SK-N-SH treated with all-trans-retinoic acid at 6 μM for 48 hours (cell line): ENCODE data around the gene MRPL36.

Source experiments
- ATAC-seq: fragments of 200-7000 bp; cut with Tn5 transposase; 3 replicates; pipeline ENCODE4 v1.9.1; 2020; ENCODE audit warnings: mild to moderate bottlenecking, moderate library complexity
- ARNTL ChIP-seq: fragments of 450-650 bp; formaldehyde crosslinking; IDR thresholded peaks from 2 replicates; pipeline ENCODE4 v1.5.0; 2020; ENCODE audit warnings: low read depth, mild to moderate bottlenecking, moderate library complexity, borderline replicate concordance
- BACH2 ChIP-seq: fragments of 250-450 bp; sonication (Bioruptor Pico); IDR thresholded peaks from 2 replicates; pipeline ENCODE4 v1.9.0; 2021; ENCODE audit warnings: mild to moderate bottlenecking, borderline replicate concordance
- CREB5 ChIP-seq: fragments of 250-450 bp; sonication (Bioruptor Pico); IDR thresholded peaks from 2 replicates; pipeline ENCODE4 v1.5.1; 2020; ENCODE audit warnings: low read depth, mild to moderate bottlenecking, moderate library complexity
- CSDC2 ChIP-seq: fragments of 250-450 bp; sonication (Bioruptor Pico); IDR thresholded peaks from 2 replicates; pipeline ENCODE4 v1.5.0; 2020; ENCODE audit warnings: mild to moderate bottlenecking, moderate library complexity
- ESRRG ChIP-seq: fragments of 250-450 bp; sonication (Bioruptor Pico); IDR thresholded peaks from 2 replicates; pipeline ENCODE4 v1.6.1; 2021; ENCODE audit warnings: mild to moderate bottlenecking
- GLIS3 ChIP-seq: fragments of 250-450 bp; sonication (Bioruptor Pico); IDR thresholded peaks from 2 replicates; pipeline ENCODE4 v1.5.0; 2020; ENCODE audit warnings: mild to moderate bottlenecking, moderate library complexity
- ISL1 ChIP-seq: fragments of 250-450 bp; sonication (Bioruptor Pico); IDR thresholded peaks from 2 replicates; pipeline ENCODE4 v2.1.2; 2022; ENCODE audit warnings: mild to moderate bottlenecking, moderate library complexity
- OSR1 ChIP-seq: fragments of 250-450 bp; sonication (Bioruptor Pico); IDR thresholded peaks from 2 replicates; pipeline ENCODE4 v1.8.0; 2022; ENCODE audit warnings: moderate library complexity, mild to moderate bottlenecking, inconsistent platforms
- PATZ1 ChIP-seq: fragments of 250-450 bp; sonication (Bioruptor Pico); IDR thresholded peaks from 2 replicates; pipeline ENCODE4 v1.8.0; 2020; ENCODE audit warnings: mild to moderate bottlenecking, moderate library complexity, borderline replicate concordance
- POU6F1 ChIP-seq: fragments of 250-450 bp; sonication (Bioruptor Pico); IDR thresholded peaks from 2 replicates; pipeline ENCODE4 v1.8.0; 2021; ENCODE audit warnings: low read depth, mild to moderate bottlenecking, moderate library complexity, borderline replicate concordance
- PPARA ChIP-seq: fragments of 250-450 bp; sonication (Bioruptor Pico); IDR thresholded peaks from 2 replicates; pipeline ENCODE4 v1.5.0; 2020; ENCODE audit warnings: mild to moderate bottlenecking, borderline replicate concordance
- RARB ChIP-seq: fragments of 250-450 bp; sonication (Bioruptor Pico); IDR thresholded peaks from 2 replicates; pipeline ENCODE4 v1.8.0; 2021; ENCODE audit warnings: mild to moderate bottlenecking, moderate library complexity
- SNAI2 ChIP-seq: fragments of 250-450 bp; sonication (Bioruptor Pico); IDR thresholded peaks from 2 replicates; pipeline ENCODE4 v1.5.0; 2020; ENCODE audit warnings: mild to moderate bottlenecking, moderate library complexity
- TCF4 ChIP-seq: fragments of 250-450 bp; sonication (Bioruptor Pico); IDR thresholded peaks from 2 replicates; pipeline ENCODE4 v1.8.0; 2021; ENCODE audit warnings: mild to moderate bottlenecking, moderate library complexity, borderline replicate concordance
- TSHZ2 ChIP-seq: fragments of 250-450 bp; sonication (Bioruptor Pico); IDR thresholded peaks from 2 replicates; pipeline ENCODE4 v1.5.0; 2020; ENCODE audit warnings: mild to moderate bottlenecking, moderate library complexity
- ZC3H10 ChIP-seq: fragments of 250-450 bp; sonication (Bioruptor Pico); IDR thresholded peaks from 2 replicates; pipeline ENCODE4 v1.5.1; 2021; ENCODE audit warnings: mild to moderate bottlenecking, moderate library complexity
- ZFP3 ChIP-seq: fragments of 250-450 bp; sonication (Bioruptor Pico); IDR thresholded peaks from 2 replicates; pipeline ENCODE4 v1.5.0; 2020; ENCODE audit warnings: mild to moderate bottlenecking, moderate library complexity
- ZFP30 ChIP-seq: fragments of 450-650 bp; formaldehyde crosslinking; IDR thresholded peaks from 2 replicates; pipeline ENCODE4 v1.5.0; 2022; ENCODE audit warnings: mild to moderate bottlenecking, moderate library complexity
- ZNF565 ChIP-seq: fragments of 450-650 bp; formaldehyde crosslinking; conservative IDR thresholded peaks from 2 replicates; pipeline ENCODE4 v1.5.0; 2020; ENCODE audit warnings: low read depth, mild to moderate bottlenecking, moderate library complexity
- ZNF70 ChIP-seq: fragments of 450-650 bp; formaldehyde crosslinking; IDR thresholded peaks from 2 replicates; pipeline ENCODE4 v1.5.0; 2020; ENCODE audit warnings: mild to moderate bottlenecking, moderate library complexity
- ZNF8 ChIP-seq: fragments of 450-650 bp; formaldehyde crosslinking; IDR thresholded peaks from 2 replicates; pipeline ENCODE4 v1.5.0; 2020; ENCODE audit warnings: mild to moderate bottlenecking, moderate library complexity

MRPL36 gene

GRCh38 chr5:1782385-1783215 lies 17.0 kb downstream of the MRPL36 start:
- TF ChIP-seq SNAI2 (CRISPR knock-in tag) (no peak), RARB (CRISPR knock-in tag) (no peak), ZFP3 (CRISPR knock-in tag) (no peak), ESRRG (CRISPR knock-in tag) (no peak), ISL1 (CRISPR knock-in tag) (no peak), ZNF8 (CRISPR knock-in tag) (no peak), PPARA (CRISPR knock-in tag) (no peak), ZNF565 (CRISPR knock-in tag) (no peak), TCF4 (no peak), BACH2 (CRISPR knock-in tag) (no peak), TSHZ2 (CRISPR knock-in tag) (no peak), CSDC2 (CRISPR knock-in tag) (no peak), CREB5 (CRISPR knock-in tag) (no peak), GLIS3 (CRISPR knock-in tag) (no peak), PATZ1 (no peak), ZNF70 (no peak)
- ATAC-seq = no peak

GRCh38 chr5:1781726-1782384 lies 17.8 kb downstream of the MRPL36 start:
- TF ChIP-seq ZFP30 (CRISPR knock-in tag) (no peak), BACH2 (CRISPR knock-in tag) (no peak), GLIS3 (CRISPR knock-in tag) (no peak), ZNF565 (CRISPR knock-in tag) (no peak), CREB5 (CRISPR knock-in tag) (no peak), ARNTL (CRISPR knock-in tag) (no peak), PPARA (CRISPR knock-in tag) (no peak), OSR1 (no peak), TCF4 (no peak), POU6F1 (CRISPR knock-in tag) (no peak), ZC3H10 (no peak), TSHZ2 (CRISPR knock-in tag) (no peak), SNAI2 (CRISPR knock-in tag) (no peak), ZFP3 (CRISPR knock-in tag) (no peak), ZNF70 (no peak)
- no peak for ATAC-seq
